ENCODE measurements around the gene ARMC3. TPM values are rescaled to one million over a fixed set of nuclear protein-coding genes. Genes with fewer than 3 reads are reported as not detected.

ARMC3 gene
- total and polyA plus RNA-seq, 9 of the 15 experiments (the other 6 are each of a cell fraction or from before 2014, with no cell fraction given) = 0.33 to 1.1 (median 0.62) TPM

GRCh38 chr10:23047201-23048050 is 119.6 kb downstream of the ARMC3 start (continued):
- TF ChIP-seq RAD21 (CRISPR knock-in tag; conservative IDR thresholded peaks at IDR 0.05 in 1 of 2, IDR thresholded peaks at IDR 0.05 in 1 of 2) (peak in 1 of 2 experiments; percentile 16; a peak in 1 of 4 replicates), YY1 (IDR thresholded peaks at IDR 0.05; ENCODE audit: borderline replicate concordance in 1 of 3, control insufficient read depth in 1 of 3, extremely low read depth in 1 of 3, insufficient read depth in 3 of 3, insufficient read length in 1 of 3, insufficient replicate concordance in 2 of 3, low read depth in 1 of 3, low read length in 2 of 3) (no peak), ZBTB33 (CRISPR knock-in tag; IDR thresholded peaks at IDR 0.05) (no peak), ZNF280A (IDR thresholded peaks at IDR 0.05; ENCODE audit: low read depth, partially characterized antibody) (no peak), MEIS2 (IDR thresholded peaks at IDR 0.05; ENCODE audit: partially characterized antibody) (peak; percentile 95), RBM15 (IDR thresholded peaks at IDR 0.05; ENCODE audit: insufficient read depth, low read length) (no peak), MXD1 (CRISPR knock-in tag; IDR thresholded peaks at IDR 0.05; ENCODE audit: borderline replicate concordance, poor library complexity, severe bottlenecking) (no peak), ZBTB40 (IDR thresholded peaks at IDR 0.05) (no peak; the same call in 1 of the 2 replicates), ZBTB40 (CRISPR knock-in tag; IDR thresholded peaks at IDR 0.05) (no peak), GATAD2A (IDR thresholded peaks at IDR 0.05) (no peak)

All from K562 (cell line).